Tibial nerve (tissue), 4 donors: ENCODE measurements around the gene NPHP4. TPM values are rescaled to one million over a fixed set of nuclear protein-coding genes. Genes with fewer than 3 reads are reported as not detected.

Experiments
- DNase-seq, 2 donors: peaks; one replicate each; pipeline ENCODE4 v3.0.0-alpha.2; 2019; ENCODE audit warnings: low spot score in 2 of 2
- H3K27ac ChIP-seq, 4 donors: fragments of 200-600 bp; sonication (generic) in 3 of 4; one replicate each; pipeline ENCODE4 v1.5.1; 2017 to 2019; ENCODE audit warnings: mild to moderate bottlenecking in 1 of 4
- H3K27me3 ChIP-seq, 2 donors: fragments of 200-600 bp; sonication (generic) in 1 of 2; one replicate each; pipeline versions ENCODE4 v1.5.1 to v1.6.0; 2017 to 2019
- H3K36me3 ChIP-seq, 3 donors: fragments of 200-600 bp; sonication (generic); one replicate each; pipeline ENCODE4 v1.5.1; 2018 to 2019
- H3K4me1 ChIP-seq, 4 donors: fragments of 200-600 bp; sonication (generic) in 3 of 4; one replicate each; pipeline ENCODE4 v1.5.1; 2017 to 2019
- H3K4me3 ChIP-seq, 4 donors: fragments of 200-600 bp; sonication (generic) in 3 of 4; one replicate each; pipeline ENCODE4 v1.5.1; 2017 to 2019; ENCODE audit warnings: mild to moderate bottlenecking in 1 of 4, moderate library complexity in 1 of 4
- H3K9me3 ChIP-seq, 4 donors: fragments of 200-600 bp; sonication (generic) in 3 of 4; one replicate each; pipeline ENCODE4 v1.5.1; 2017 to 2019
- EP300 ChIP-seq, 2 donors: sonication (generic); formaldehyde crosslinking; IDR thresholded peaks; one replicate each; pipeline ENCODE4 v1.6.1; 2017; ENCODE audit warnings: antibody characterized with exemption in 2 of 2, mild to moderate bottlenecking in 1 of 2
- POLR2A ChIP-seq, 2 donors: fragments of 450-650 bp; IDR thresholded peaks; one replicate each; pipeline ENCODE4 v1.6.1; 2017; ENCODE audit warnings: antibody characterized with exemption in 2 of 2, mild to moderate bottlenecking in 2 of 2, moderate library complexity in 2 of 2
- WGBS, 2 donors: methylation state at CpG; one replicate each; pipeline ENCODE4 v1.1.5; 2018; 5-methylcytosine and 5-hydroxymethylcytosine counted together
- total RNA-seq, 4 donors: library from RNA; depleted of rRNA; stranded (reverse); fragments of >200 nt; gene quantifications; one replicate each; pipeline ENCODE4 v1.1.0, GENCODE V29; 2016
- TF ChIP-seq, protein P1 (sequence below), 5 experiments: fragments of 200-600 bp in 3 of 5; fragments of 450-650 bp in 2 of 5; sonication (generic) in 3 of 5; IDR thresholded peaks; one replicate each; pipeline ENCODE4 v1.5.1; 2016 to 2019; ENCODE audit warnings: antibody characterized with exemption in 5 of 5, mild to moderate bottlenecking in 3 of 5, moderate library complexity in 2 of 5

NPHP4 gene
- total RNA-seq, 4 donors from 2014 or later: 14.7 to 34.5 (median 28.0) TPM

DNA sequence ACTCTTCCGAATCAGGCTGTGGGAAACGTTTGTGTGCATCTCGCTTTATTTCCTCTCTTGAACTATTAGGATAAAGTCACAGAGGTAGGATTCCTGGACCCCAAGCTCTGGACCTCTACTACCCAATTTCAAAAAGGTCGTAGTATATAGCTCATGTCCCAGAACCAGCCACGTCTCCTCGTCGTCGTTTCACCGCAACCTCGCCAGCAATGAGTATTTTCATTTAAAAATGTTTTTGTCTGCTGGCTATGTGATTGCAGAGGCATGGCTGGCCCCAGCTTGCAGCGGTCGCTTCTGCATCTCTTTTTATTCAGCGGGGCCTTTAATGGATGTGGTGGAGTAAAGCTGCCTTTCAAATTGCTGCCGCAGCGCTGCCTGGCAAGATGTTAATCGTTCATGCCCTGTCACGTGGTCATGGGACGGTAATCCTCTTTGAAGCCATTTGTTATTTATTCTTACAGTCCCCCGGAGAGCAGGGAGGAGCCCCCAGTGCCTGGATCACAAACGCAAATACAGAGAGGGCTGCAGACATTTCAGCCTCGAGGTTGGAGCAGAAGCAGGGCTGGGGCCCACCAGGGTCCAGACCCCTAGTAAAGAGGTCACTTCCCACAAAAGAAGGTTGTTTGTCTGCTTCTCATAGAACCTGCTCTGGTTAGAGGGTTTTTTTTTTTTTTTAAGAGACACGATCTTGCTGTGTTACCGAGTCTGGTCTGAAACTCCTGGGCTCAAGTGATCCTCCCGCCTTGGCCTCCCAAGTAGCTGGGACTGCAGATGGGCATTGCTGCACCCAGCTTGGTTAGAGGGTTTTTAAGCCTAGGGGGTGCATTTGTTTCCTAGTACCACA is 11.6 kb upstream of the NPHP4 start:
- no peak for DNase-seq
- no peak overlapping the region for H3K27ac ChIP-seq
- no peak overlapping the region for H3K4me3 ChIP-seq
- no peaks in the 10 kb centered on the region for H3K9me3 ChIP-seq
- H3K36me3 ChIP-seq: no peaks in the 10 kb centered on the region
- 56 to 65% methylated on average over 23 to 24 of the region's 24 CpGs for WGBS, 2 donors
- no peaks in the 10 kb centered on the region for H3K27me3 ChIP-seq
- no peaks in the 10 kb centered on the region for H3K4me1 ChIP-seq
- TF ChIP-seq, protein P1, sequence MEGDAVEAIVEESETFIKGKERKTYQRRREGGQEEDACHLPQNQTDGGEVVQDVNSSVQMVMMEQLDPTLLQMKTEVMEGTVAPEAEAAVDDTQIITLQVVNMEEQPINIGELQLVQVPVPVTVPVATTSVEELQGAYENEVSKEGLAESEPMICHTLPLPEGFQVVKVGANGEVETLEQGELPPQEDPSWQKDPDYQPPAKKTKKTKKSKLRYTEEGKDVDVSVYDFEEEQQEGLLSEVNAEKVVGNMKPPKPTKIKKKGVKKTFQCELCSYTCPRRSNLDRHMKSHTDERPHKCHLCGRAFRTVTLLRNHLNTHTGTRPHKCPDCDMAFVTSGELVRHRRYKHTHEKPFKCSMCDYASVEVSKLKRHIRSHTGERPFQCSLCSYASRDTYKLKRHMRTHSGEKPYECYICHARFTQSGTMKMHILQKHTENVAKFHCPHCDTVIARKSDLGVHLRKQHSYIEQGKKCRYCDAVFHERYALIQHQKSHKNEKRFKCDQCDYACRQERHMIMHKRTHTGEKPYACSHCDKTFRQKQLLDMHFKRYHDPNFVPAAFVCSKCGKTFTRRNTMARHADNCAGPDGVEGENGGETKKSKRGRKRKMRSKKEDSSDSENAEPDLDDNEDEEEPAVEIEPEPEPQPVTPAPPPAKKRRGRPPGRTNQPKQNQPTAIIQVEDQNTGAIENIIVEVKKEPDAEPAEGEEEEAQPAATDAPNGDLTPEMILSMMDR (IDR thresholded peaks at IDR 0.05): no peak
- TF ChIP-seq POLR2A (IDR thresholded peaks at IDR 0.05): no peak
- TF ChIP-seq EP300 (IDR thresholded peaks at IDR 0.05): no peak

GRCh38 chr1:6002714-6003501 is 10.7 kb upstream of the NPHP4 start:
- H3K4me3 ChIP-seq: no peak overlapping the region
- WGBS, 2 donors: 67 to 76% methylated on average over 29 to 33 of the region's 33 CpGs
- H3K36me3 ChIP-seq: no peaks in the 10 kb centered on the region
- H3K9me3 ChIP-seq: no peaks in the 10 kb centered on the region
- no peak overlapping the region for H3K27ac ChIP-seq
- DNase-seq: no peak
- H3K4me1 ChIP-seq: no peaks in the 10 kb centered on the region
- TF ChIP-seq, protein P1 (IDR thresholded peaks at IDR 0.05): no peak
- TF ChIP-seq POLR2A (IDR thresholded peaks at IDR 0.05) (no peak), EP300 (IDR thresholded peaks at IDR 0.05) (no peak)
- no peaks in the 10 kb centered on the region for H3K27me3 ChIP-seq

DNA sequence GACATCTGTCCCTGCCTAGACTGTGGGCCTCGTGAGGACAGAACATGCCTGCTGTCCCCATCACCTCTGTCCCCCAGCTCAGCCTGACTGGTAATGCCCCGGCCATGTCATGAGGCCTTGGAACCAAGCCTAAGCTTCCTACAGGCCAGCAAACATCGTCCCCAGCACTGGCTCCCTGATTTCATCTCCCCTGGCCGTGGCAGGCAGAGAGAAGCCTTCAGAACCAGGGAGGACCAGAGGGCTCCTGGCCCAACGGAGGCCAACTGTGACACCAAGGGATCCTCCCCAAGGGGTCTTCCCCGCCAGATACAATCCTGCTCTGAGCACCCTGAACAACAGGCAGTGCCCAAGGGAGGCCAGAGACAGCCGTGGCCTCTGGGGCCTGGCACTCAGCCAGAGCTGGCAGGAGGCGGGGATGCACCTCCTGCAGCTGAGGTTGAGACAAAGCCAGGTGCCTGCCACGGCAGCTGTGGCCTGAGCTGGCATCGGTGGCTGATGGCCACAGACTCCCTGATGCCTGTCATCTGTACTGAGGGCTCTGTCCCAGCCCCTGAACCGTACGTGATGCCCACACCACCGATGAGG is 9.9 kb upstream of the NPHP4 start:
- H3K4me1 ChIP-seq: no peaks in the 10 kb centered on the region
- no peaks in the 10 kb centered on the region for H3K36me3 ChIP-seq
- no peaks in the 10 kb centered on the region for H3K27me3 ChIP-seq
- H3K27ac ChIP-seq: no peak overlapping the region
- TF ChIP-seq POLR2A (IDR thresholded peaks at IDR 0.05) (no peak), EP300 (IDR thresholded peaks at IDR 0.05) (no peak)
- TF ChIP-seq, protein P1 (IDR thresholded peaks at IDR 0.05): no peak
- no peak for DNase-seq
- H3K4me3 ChIP-seq: no peak overlapping the region
- 56 to 59% methylated on average over 9 to 12 of the region's 13 CpGs for WGBS, 2 donors
- no peaks in the 10 kb centered on the region for H3K9me3 ChIP-seq

DNA sequence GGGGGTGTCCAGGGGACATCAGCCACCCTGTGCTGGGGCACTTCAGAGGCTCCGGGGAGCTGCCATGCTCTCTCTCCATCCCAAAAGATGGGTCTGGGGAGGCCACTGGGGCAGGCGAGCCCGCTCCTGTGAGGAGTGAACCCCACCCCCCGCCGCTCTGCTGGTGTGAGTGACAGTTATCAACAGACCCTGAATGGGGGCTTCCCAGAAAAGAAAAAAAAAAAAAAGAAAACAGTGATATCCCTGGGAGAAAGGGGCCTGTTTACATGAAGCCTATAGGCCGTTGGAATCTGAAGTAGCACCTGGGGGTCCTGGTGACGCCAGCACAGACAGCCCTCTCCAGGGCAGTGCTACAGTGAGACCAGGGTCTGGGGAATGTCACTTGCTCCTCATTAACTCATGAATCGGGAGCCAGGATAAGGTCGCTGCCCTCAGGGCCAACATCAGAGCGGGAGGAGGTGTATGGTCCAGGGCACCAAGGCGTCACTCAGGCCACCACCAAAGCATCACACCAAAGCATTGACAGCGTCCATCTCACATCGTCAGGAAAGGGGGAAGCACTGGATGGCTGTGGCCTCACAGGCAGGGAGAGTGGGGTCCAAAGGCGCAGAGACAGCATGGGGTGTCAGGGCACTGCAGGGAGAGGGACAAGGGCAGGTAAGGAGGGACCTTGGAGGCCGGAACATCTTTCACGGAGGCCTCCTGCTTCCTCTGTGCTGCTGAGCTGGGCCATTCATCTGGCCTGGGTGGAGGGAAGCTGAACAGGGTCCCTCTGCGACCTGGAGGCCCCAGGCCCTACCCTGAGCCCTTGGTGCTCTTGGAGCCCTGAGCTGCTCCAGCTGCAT is 8.4 kb upstream of the NPHP4 start:
- no peak overlapping the region for H3K4me3 ChIP-seq
- WGBS, 2 donors: 78 to 83% methylated on average over 16 to 17 of the region's 17 CpGs
- no peak for DNase-seq
- H3K9me3 ChIP-seq: no peaks in the 10 kb centered on the region
- H3K36me3 ChIP-seq: peaks cover 0 to 6% (median 0%) of the 10 kb centered on the region in 3 donors
- no peak for TF ChIP-seq POLR2A (IDR thresholded peaks at IDR 0.05)
- no peak for TF ChIP-seq EP300 (IDR thresholded peaks at IDR 0.05)
- TF ChIP-seq, protein P1 (IDR thresholded peaks at IDR 0.05): no peak
- H3K27ac ChIP-seq: no peak overlapping the region
- H3K4me1 ChIP-seq: no peaks in the 10 kb centered on the region
- H3K27me3 ChIP-seq: no peaks in the 10 kb centered on the region
